Measurements from ENCODE around the gene FAM170B.

Gene FAM170B

GRCh38 chr10:49105076-49105475 is 28.7 kb downstream of the FAM170B start:
- no peak for DNase-seq (ENCODE audit: low read depth)

GRCh38 chr10:49104323-49104722 is 29.5 kb downstream of the FAM170B start:
- TF ChIP-seq CTCF (conservative IDR thresholded peaks at IDR 0.05; ENCODE audit: low read length) = no peak
- no peak for DNase-seq (ENCODE audit: low read depth)
- no peak overlapping the region for H3K4me3 ChIP-seq (ENCODE audit: low read length)

More at GRCh38 chr10:49105076-49105475, 28.7 kb downstream of the FAM170B start:
- no peak for TF ChIP-seq CTCF (conservative IDR thresholded peaks at IDR 0.05; ENCODE audit: low read length)
- H3K4me3 ChIP-seq (ENCODE audit: low read length) = no peak overlapping the region

- DNase-seq (ENCODE audit: low read depth) = no peak
Measured at GRCh38 chr10:49103761-49104160, 30.1 kb downstream of the FAM170B start.

GRCh38 chr10:49099046-49099445 is 34.8 kb downstream of the FAM170B start:
- no peak overlapping the region for H3K4me3 ChIP-seq (ENCODE audit: low read length)
- no peak for DNase-seq (ENCODE audit: low read depth)
- TF ChIP-seq CTCF (conservative IDR thresholded peaks at IDR 0.05; ENCODE audit: low read length) = no peak

More at GRCh38 chr10:49103761-49104160, 30.1 kb downstream of the FAM170B start:
- TF ChIP-seq CTCF (conservative IDR thresholded peaks at IDR 0.05; ENCODE audit: low read length) = no peak
- H3K4me3 ChIP-seq (ENCODE audit: low read length) = no peak overlapping the region

GRCh38 chr10:49096890-49097445 is 36.9 kb downstream of the FAM170B start:
- no peak overlapping the region for H3K4me3 ChIP-seq (ENCODE audit: low read length)
- TF ChIP-seq CTCF (conservative IDR thresholded peaks at IDR 0.05; ENCODE audit: low read length) = no peak
- no peak for DNase-seq (ENCODE audit: low read depth)

GRCh38 chr10:49094646-49095045 is 39.2 kb downstream of the FAM170B start:
- no peak overlapping the region for H3K4me3 ChIP-seq (ENCODE audit: low read length)
- TF ChIP-seq CTCF (conservative IDR thresholded peaks at IDR 0.05; ENCODE audit: low read length) = no peak
- no peak for DNase-seq (ENCODE audit: low read depth)

- DNase-seq (ENCODE audit: low read depth) = no peak
- H3K4me3 ChIP-seq (ENCODE audit: low read length) = no peak overlapping the region
- TF ChIP-seq CTCF (conservative IDR thresholded peaks at IDR 0.05; ENCODE audit: low read length) = no peak
Measured at GRCh38 chr10:49093922-49094321, 39.9 kb downstream of the FAM170B start.

Measured in AG10803 (cell line).